Activated CD4-positive, CD25-positive, alpha-beta regulatory T cell treated with anti-CD3 and anti-CD28 coated beads, Interleukin-2, amount 50 U/mL, for 16 hours (primary cell): ENCODE results near the gene TMEM144.

Experiments
- DNase-seq: peaks from one replicate; pipeline ENCODE4 v3.0.0-alpha.2; 2020; ENCODE audit warnings: low read depth, low spot score

TMEM144 gene

GRCh38 chr4:158297866-158298265, 87.6 kb downstream of the TMEM144 start:
- DNase-seq: no peak

GRCh38 chr4:158299459-158300007, 89.2 kb downstream of the TMEM144 start:
- no peak for DNase-seq

GRCh38 chr4:158300012-158300411, 89.7 kb downstream of the TMEM144 start:
- DNase-seq: no peak

- DNase-seq: no peak
Measured at GRCh38 chr4:158302076-158302866, 92.0 kb downstream of the TMEM144 start.

- no peak for DNase-seq
Measured at GRCh38 chr4:158304694-158305093, 94.4 kb downstream of the TMEM144 start.
